ENCODE measurements around the gene RYR2.

- TF ChIP-seq CTCF (IDR thresholded peaks at IDR 0.05) = no peak
- no peak for TF ChIP-seq POLR2A (IDR thresholded peaks at IDR 0.05)
Observed at GRCh38 chr1:237108297-237109040, 66.5 kb downstream of the RYR2 start.
